GM18858 (cell line): ENCODE data around the gene C6orf136.

Experiments
- ATAC-seq: cut with Tn5 transposase; IDR thresholded peaks from one replicate; pipeline ENCODE4 v1.9.1; 2021; ENCODE audit not compliant: unreplicated experiment

C6orf136 gene

DNA sequence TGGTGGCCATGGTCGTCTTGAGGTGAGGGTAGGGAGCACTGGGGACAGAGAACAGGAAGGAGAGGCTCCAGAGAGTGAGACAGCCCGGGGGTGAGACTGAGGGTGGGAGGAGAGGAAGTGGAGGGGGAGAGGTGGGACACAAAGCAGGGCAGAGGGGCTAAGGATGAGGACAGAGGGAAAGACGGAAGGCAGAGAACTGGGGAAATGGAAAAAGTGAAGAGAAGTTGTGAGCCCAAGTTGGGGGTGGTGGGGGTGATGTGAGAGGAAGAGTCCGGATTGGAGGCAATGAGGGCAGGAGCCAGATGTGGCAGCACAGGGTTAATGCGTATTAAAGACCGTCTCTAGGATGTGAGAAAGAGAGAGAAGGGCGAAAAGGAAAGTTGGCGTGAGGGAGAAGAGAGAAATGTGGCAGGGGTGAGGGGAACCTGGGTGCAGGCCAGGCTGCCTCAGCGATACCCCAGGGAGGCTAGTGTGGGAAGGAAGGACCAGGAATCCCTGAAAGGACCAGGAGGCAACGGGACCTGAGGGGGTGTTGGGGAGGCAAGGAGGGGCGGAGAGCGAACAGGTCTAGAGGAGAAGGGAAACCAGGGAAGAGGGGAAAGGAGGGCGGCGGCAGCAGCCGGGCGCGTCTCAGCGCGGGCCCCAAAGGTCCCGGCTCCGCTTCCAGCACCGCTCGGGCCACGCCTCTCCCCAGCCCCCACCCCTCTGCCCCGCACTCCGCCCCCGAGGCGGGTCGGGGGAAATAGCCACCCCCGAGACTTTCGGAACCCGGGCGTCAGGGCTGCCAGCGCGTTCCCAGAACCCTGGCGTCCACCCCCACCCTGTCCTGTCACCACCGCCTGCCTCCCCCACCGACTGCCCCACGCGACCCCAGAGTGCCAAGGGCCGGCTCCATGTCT lies 39.3 kb downstream of the C6orf136 start, which contains the start of gene PPP1R18:
PPP1R18 (minus strand) TSS at position 637 of the 899 bp plus-strand sequence; CDS start at position 10, 627 bp downstream.
- ATAC-seq = no peak

GRCh38 chr6:30686908-30687658 lies 40.1 kb downstream of the C6orf136 start:
- ATAC-seq = no peak

GRCh38 chr6:30687659-30688431 lies 40.9 kb downstream of the C6orf136 start:
- no peak for ATAC-seq

GRCh38 chr6:30688569-30688968 lies 41.6 kb downstream of the C6orf136 start:
- ATAC-seq = no peak

DNA sequence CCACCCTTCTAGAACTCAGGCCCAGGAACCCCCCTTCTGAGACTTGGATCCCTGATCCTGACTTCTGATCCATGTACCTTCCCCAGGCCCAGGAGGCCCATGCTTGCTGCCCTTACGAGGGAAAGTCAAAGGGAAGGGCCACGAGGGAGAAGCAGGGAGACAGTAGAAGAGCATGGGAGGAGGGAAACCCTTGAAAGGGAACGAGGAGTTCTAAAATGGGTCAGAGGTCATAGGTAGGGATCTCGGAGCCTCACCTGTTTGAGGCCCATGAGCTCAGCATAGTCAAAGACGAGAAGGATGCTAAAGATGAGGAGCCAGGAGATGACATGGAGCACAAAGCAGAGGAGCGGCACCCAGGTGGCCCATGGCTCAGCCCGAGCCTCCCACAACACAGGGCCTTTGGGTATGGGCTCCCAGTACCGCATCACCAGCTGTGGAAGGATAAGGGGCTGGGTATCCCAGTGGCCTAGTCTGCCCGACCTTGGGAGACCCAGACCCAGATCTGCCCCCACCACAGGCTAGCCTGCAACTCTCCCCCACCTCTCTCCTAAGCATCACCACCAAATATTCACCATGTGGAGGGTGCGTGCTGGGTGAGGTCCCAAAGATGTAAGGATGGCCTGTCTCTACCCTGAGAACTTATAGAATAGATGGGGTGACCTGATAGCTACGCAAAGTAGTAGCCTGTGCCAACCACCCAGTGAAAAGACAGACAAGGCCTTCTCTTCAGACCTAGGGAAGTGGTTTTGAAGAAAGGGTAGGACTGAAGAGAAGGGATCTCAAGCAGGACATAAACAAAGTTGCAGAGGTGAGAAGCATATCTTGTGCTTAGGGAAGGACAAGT lies 42.3 kb downstream of the C6orf136 start:
- ATAC-seq = no peak

DNA sequence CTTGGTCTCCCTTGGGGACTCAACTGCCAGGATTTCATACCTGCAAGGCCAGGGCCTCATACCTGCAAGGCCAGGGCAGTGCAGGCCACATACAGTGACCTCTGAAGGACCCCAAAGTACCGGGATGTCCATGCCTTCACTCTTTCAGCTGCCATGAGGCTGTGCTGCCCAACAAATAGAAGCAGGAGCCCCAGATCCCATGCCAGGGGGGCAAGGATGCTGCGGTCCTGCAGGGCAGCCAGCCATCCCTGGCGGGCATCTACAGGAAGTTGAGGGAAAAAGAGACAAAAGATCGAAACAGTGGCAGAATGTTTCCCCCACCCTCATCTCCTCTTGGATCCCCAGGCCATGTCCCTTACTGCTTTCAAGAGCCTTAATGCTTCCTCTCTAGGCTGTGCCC lies 43.1 kb downstream of the C6orf136 start:
- ATAC-seq = no peak

- ATAC-seq = no peak
Measured at GRCh38 chr6:30690403-30691207, 43.7 kb downstream of the C6orf136 start, which contains the start of gene NRM. Gene NRM, minus strand, starts transcription at chr6:30690984. Its CDS starts 10 bp downstream, at chr6:30690974.

DNA sequence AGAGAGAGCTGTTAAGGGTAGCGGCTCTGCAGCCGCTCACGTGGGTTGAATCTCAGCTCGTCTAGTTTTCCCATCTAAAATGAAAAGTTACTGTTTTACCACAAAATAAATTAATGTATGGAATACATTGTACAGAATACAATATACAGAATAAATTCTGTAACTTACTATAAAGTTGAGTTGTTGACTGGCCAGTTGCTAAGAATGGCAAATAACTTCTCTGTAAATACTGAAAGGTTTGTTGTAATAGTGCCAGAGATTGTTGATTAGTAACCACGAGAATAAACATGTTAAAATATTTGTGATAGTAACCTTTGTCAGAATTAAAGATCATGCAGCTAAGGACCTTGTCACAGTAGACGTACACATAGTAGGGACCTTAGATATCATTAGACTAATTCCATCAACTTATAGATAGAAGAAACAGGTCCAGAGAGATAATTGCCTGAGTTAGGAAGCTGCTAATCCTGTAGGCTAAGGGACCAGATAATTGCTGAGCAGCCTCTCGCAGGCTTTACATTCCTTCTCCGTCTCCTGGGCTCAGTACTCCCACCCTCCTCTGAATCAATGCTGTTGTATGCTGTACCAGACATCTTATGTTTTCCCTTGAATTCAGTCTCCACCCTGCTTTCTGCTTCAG lies 44.4 kb downstream of the C6orf136 start:
- no peak for ATAC-seq

- ATAC-seq = no peak
Measured at GRCh38 chr6:30696432-30696831, 49.5 kb downstream of the C6orf136 start.

- no peak for ATAC-seq
Measured at GRCh38 chr6:30700340-30700739, 53.4 kb downstream of the C6orf136 start.
